Muscle of leg (tissue), 11 donors: ENCODE measurements around the gene AKNAD1. TPM values are rescaled to one million over a fixed set of nuclear protein-coding genes. Genes with fewer than 3 reads are reported as not detected.

ENCODE experiments used
- DNase-seq: peaks from one replicate; pipeline ENCODE4 v3.0.0; 2013
- H3K27ac ChIP-seq: one replicate; pipeline ENCODE4 v1.5.1; 2013; ENCODE audit warnings: mild to moderate bottlenecking, low read length, control low read depth
- H3K27me3 ChIP-seq: one replicate; pipeline ENCODE4 v1.6.1; 2013; ENCODE audit warnings: low read length; ENCODE audit not compliant: control insufficient read depth, insufficient read depth
- H3K36me3 ChIP-seq: one replicate; pipeline ENCODE4 v1.6.1; 2013; ENCODE audit warnings: low read length; ENCODE audit not compliant: control insufficient read depth, insufficient read depth
- H3K4me1 ChIP-seq: one replicate; pipeline ENCODE4 v1.6.1; 2013; ENCODE audit warnings: low read length; ENCODE audit not compliant: control insufficient read depth, insufficient read depth
- H3K4me3 ChIP-seq: one replicate; pipeline ENCODE4 v1.5.1; 2013; ENCODE audit warnings: low read length, control low read depth
- H3K9me3 ChIP-seq: replicated peaks from 2 replicates; pipeline ENCODE4 v1.6.1; 2013; ENCODE audit warnings: low read depth, low read length; ENCODE audit not compliant: control insufficient read depth
- WGBS: methylation state at CpG from one replicate; pipeline ENCODE4 v1.1.5; 2013; ENCODE audit warnings: missing lambda C conversion rate; ENCODE audit not compliant: insufficient coverage; 5-methylcytosine and 5-hydroxymethylcytosine counted together
- polyA plus RNA-seq, 8 donors: library from polyadenylated mRNA; unstranded; fragments of 120-200 nt; gene quantifications; one replicate each; pipeline versions ENCODE4 v1.2.1 to v1.2.3, GENCODE V29; 2013; ENCODE audit warnings: inconsistent platforms in 1 of 8, low replicate concordance in 1 of 8; ENCODE audit not compliant: insufficient read length in 8 of 8, insufficient read depth in 1 of 8
- total RNA-seq: library from RNA; stranded (reverse); fragments of 120-200 nt; gene quantifications from one replicate; pipeline ENCODE4 v1.2.4, GENCODE V29; 2013

The AKNAD1 gene
- total and polyA plus RNA-seq, 9 donors = 1.0 to 2.5 (median 2.0) TPM

GRCh38 chr1:108830119-108831008, 26.5 kb downstream of the AKNAD1 start:
- Histone ChIP-seq H3K4me1 (peaks cover 32% of the 10 kb centered on the region), H3K4me3 (peak overlapping the region; percentile 15), H3K27ac (peak overlapping the region; percentile 92), H3K9me3 (no peaks in the 10 kb centered on the region), H3K27me3 (no peaks in the 10 kb centered on the region), H3K36me3 (no peaks in the 10 kb centered on the region)
- WGBS = 59% methylated on average over 10 of the region's 20 CpGs
- peak; percentile 95 for DNase-seq

- WGBS = 77% methylated on average over 5 of the region's 6 CpGs
- Histone ChIP-seq H3K27ac (peak overlapping the region; percentile 92), H3K27me3 (no peaks in the 10 kb centered on the region), H3K4me3 (no peak overlapping the region), H3K4me1 (peaks cover 32% of the 10 kb centered on the region), H3K9me3 (no peaks in the 10 kb centered on the region), H3K36me3 (no peaks in the 10 kb centered on the region)
- DNase-seq = peak; percentile 59
These were observed 27.4 kb downstream of the AKNAD1 start for GRCh38 chr1:108829498-108829916.

GRCh38 chr1:108828074-108828961, 28.6 kb downstream of the AKNAD1 start:
- H3K4me3 ChIP-seq = peak overlapping the region; percentile 9
- H3K27ac ChIP-seq = peak overlapping the region; percentile 92
- H3K27me3 ChIP-seq = no peaks in the 10 kb centered on the region
- no peaks in the 10 kb centered on the region for H3K36me3 ChIP-seq
- H3K4me1 ChIP-seq = peaks cover 32% of the 10 kb centered on the region
- no peaks in the 10 kb centered on the region for H3K9me3 ChIP-seq
- peak; percentile 98 for DNase-seq
- WGBS = 0% methylated on average over 1 of the region's 12 CpGs

GRCh38 chr1:108826081-108826635, 30.7 kb downstream of the AKNAD1 start:
- no peaks in the 10 kb centered on the region for H3K27me3 ChIP-seq
- H3K9me3 ChIP-seq = no peaks in the 10 kb centered on the region
- DNase-seq = no peak
- WGBS = no CpG with 5 or more reads among the region's 3 CpGs
- peaks cover 25% of the 10 kb centered on the region for H3K4me1 ChIP-seq
- H3K27ac ChIP-seq = no peak overlapping the region
- H3K36me3 ChIP-seq = peaks cover 2% of the 10 kb centered on the region
- H3K4me3 ChIP-seq = no peak overlapping the region

GRCh38 chr1:108824051-108824450, 32.8 kb downstream of the AKNAD1 start:
- no peak overlapping the region for H3K27ac ChIP-seq
- H3K9me3 ChIP-seq = no peaks in the 10 kb centered on the region
- H3K4me1 ChIP-seq = peaks cover 10% of the 10 kb centered on the region
- peaks cover 2% of the 10 kb centered on the region for H3K36me3 ChIP-seq
- no peaks in the 10 kb centered on the region for H3K27me3 ChIP-seq
- WGBS = 94% methylated on average over 2 of the region's 3 CpGs
- H3K4me3 ChIP-seq = no peak overlapping the region
- DNase-seq = no peak

- Histone ChIP-seq H3K27ac (no peak overlapping the region), H3K27me3 (no peaks in the 10 kb centered on the region), H3K9me3 (no peaks in the 10 kb centered on the region), H3K4me3 (no peak overlapping the region), H3K36me3 (peaks cover 2% of the 10 kb centered on the region), H3K4me1 (peaks cover 9% of the 10 kb centered on the region)
- 0% methylated on average over 1 of the region's 3 CpGs for WGBS
- no peak for DNase-seq
These were observed 33.3 kb downstream of the AKNAD1 start for GRCh38 chr1:108823632-108824031.

GRCh38 chr1:108819878-108820277, 37.0 kb downstream of the AKNAD1 start:
- Histone ChIP-seq H3K27me3 (no peaks in the 10 kb centered on the region), H3K36me3 (peaks cover 2% of the 10 kb centered on the region), H3K4me1 (peaks cover 22% of the 10 kb centered on the region), H3K27ac (no peak overlapping the region), H3K4me3 (no peak overlapping the region), H3K9me3 (no peaks in the 10 kb centered on the region)
- DNase-seq = no peak
- 66% methylated on average over 2 of the region's 5 CpGs for WGBS

- H3K27me3 ChIP-seq = no peaks in the 10 kb centered on the region
- no peak for DNase-seq
- no peak overlapping the region for H3K4me3 ChIP-seq
- peaks cover 27% of the 10 kb centered on the region for H3K4me1 ChIP-seq
- peak overlapping the region; percentile 56 for H3K27ac ChIP-seq
- no peaks in the 10 kb centered on the region for H3K9me3 ChIP-seq
- peaks cover 2% of the 10 kb centered on the region for H3K36me3 ChIP-seq
These were observed 39.1 kb downstream of the AKNAD1 start for GRCh38 chr1:108817811-108818210.

- H3K27ac ChIP-seq = peak overlapping the region; percentile 98
- DNase-seq = peak; percentile 85
- H3K36me3 ChIP-seq = peaks cover under 1% of the 10 kb centered on the region
- no peaks in the 10 kb centered on the region for H3K27me3 ChIP-seq
- H3K9me3 ChIP-seq = no peaks in the 10 kb centered on the region
- H3K4me1 ChIP-seq = peaks cover 27% of the 10 kb centered on the region
- no CpG with 5 or more reads among the region's 8 CpGs for WGBS
- H3K4me3 ChIP-seq = peak overlapping the region; percentile 16
These were observed 39.9 kb downstream of the AKNAD1 start for GRCh38 chr1:108817016-108817415.
